A549 (cell line): ENCODE data around the gene ACVR2B.

Source experiments
- CHD2 ChIP-seq: fragments of 150-350 bp; IDR thresholded peaks from 2 replicates; pipeline ENCODE4 v1.6.1; 2014; ENCODE audit warnings: low read length; ENCODE audit not compliant: partially characterized antibody
- CTCF ChIP-seq: fragments of >200 bp; sonication (Bioruptor Twin); formaldehyde crosslinking; IDR thresholded peaks from 3 replicates; pipeline ENCODE4 v1.5.1; 2016
- PBX3 ChIP-seq: IDR thresholded peaks from 2 replicates; pipeline ENCODE4 v1.6.1; 2012
- RFX5 ChIP-seq: fragments of 450-650 bp; IDR thresholded peaks from 2 replicates; pipeline ENCODE4 v1.7.1; 2014; ENCODE audit warnings: antibody characterized with exemption, mild to moderate bottlenecking, moderate library complexity

DNA sequence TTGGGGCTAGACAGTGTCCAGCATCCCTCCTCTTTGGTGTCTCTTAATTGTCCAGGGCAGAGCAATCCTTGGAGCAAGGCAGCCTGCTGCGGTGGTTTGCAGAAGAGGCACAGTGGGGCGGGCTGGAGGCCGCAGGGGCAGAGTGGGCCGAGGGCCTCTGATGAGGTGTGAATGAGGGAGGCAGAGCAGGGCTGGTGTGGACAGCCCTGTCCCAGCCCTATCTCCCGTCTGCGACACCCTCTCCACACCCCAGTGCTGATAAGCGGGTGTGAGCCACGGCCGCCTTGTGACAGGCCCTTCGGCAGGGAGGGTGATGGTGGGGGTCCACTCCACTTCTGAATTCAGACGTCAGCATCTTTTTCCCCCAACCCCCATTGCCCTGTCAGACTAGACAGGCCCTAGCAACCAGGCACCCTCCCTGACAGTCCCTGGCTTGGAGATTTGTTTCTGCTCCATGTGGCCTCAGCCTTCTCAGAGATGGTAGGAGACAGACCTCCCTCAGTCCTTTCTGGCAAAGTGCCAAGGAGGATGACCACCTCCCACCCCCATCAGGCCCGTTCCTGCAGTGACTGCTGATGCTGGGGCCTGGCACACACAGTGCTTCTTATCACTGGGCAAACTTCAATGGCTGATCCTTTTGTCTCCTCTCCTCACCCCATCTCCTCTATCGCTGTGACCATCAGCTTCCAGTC lies 79.7 kb downstream of the ACVR2B start:
- no peak for TF ChIP-seq CTCF
- TF ChIP-seq CHD2: no peak
- TF ChIP-seq PBX3: no peak
- TF ChIP-seq RFX5: no peak
